KOPT-K1 (cell line): ENCODE measurements around the gene DDR2.

Experiments used
- H3K27ac ChIP-seq: fragments of 200-600 bp; sonication (generic); 2 replicates; pipeline ENCODE4 v1.5.1; 2016; ENCODE audit warnings: antibody characterized with exemption, mild to moderate bottlenecking, low read depth, low read length; ENCODE audit not compliant: poor library complexity, severe bottlenecking
- H3K36me3 ChIP-seq: fragments of 200-600 bp; sonication (generic); 2 replicates; pipeline ENCODE4 v1.5.1; 2017; ENCODE audit warnings: antibody characterized with exemption, mild to moderate bottlenecking, low read length, moderate library complexity; ENCODE audit not compliant: insufficient read depth
- H3K9me3 ChIP-seq: fragments of 200-600 bp; sonication (generic); 2 replicates; pipeline ENCODE4 v1.5.1; 2017; ENCODE audit warnings: antibody characterized with exemption, low read length, mild to moderate bottlenecking; ENCODE audit not compliant: insufficient read depth, poor library complexity, severe bottlenecking

The DDR2 gene

GRCh38 chr1:162691999-162692575, 59.8 kb downstream of the DDR2 start:
- Histone ChIP-seq H3K9me3 (no peaks in the 10 kb centered on the region), H3K27ac (no peak overlapping the region), H3K36me3 (no peaks in the 10 kb centered on the region)

- H3K9me3 ChIP-seq: no peaks in the 10 kb centered on the region
- no peak overlapping the region for H3K27ac ChIP-seq
- H3K36me3 ChIP-seq: no peaks in the 10 kb centered on the region
Measured at GRCh38 chr1:162694911-162695310, 62.6 kb downstream of the DDR2 start.

- no peak overlapping the region for H3K27ac ChIP-seq
Measured at GRCh38 chr1:162695687-162696086, 63.4 kb downstream of the DDR2 start.

GRCh38 chr1:162696286-162696862, 64.1 kb downstream of the DDR2 start:
- no peaks in the 10 kb centered on the region for H3K9me3 ChIP-seq
- H3K27ac ChIP-seq: no peak overlapping the region
- no peaks in the 10 kb centered on the region for H3K36me3 ChIP-seq

More at GRCh38 chr1:162695687-162696086, 63.4 kb downstream of the DDR2 start:
- Histone ChIP-seq H3K36me3 (no peaks in the 10 kb centered on the region), H3K9me3 (no peaks in the 10 kb centered on the region)

GRCh38 chr1:162697140-162697895, 65.1 kb downstream of the DDR2 start:
- no peaks in the 10 kb centered on the region for H3K36me3 ChIP-seq
- no peak overlapping the region for H3K27ac ChIP-seq

GRCh38 chr1:162699366-162699765, 67.1 kb downstream of the DDR2 start:
- no peaks in the 10 kb centered on the region for H3K36me3 ChIP-seq
- H3K9me3 ChIP-seq: no peaks in the 10 kb centered on the region
- H3K27ac ChIP-seq: no peak overlapping the region

More at GRCh38 chr1:162697140-162697895, 65.1 kb downstream of the DDR2 start:
- H3K9me3 ChIP-seq: no peaks in the 10 kb centered on the region

- Histone ChIP-seq H3K36me3 (no peaks in the 10 kb centered on the region), H3K9me3 (no peaks in the 10 kb centered on the region), H3K27ac (no peak overlapping the region)
Measured at GRCh38 chr1:162700131-162700530, 67.9 kb downstream of the DDR2 start.

GRCh38 chr1:162701286-162701685, 69.0 kb downstream of the DDR2 start:
- Histone ChIP-seq H3K27ac (no peak overlapping the region), H3K9me3 (no peaks in the 10 kb centered on the region)

GRCh38 chr1:162702628-162703027, 70.4 kb downstream of the DDR2 start:
- H3K36me3 ChIP-seq: no peaks in the 10 kb centered on the region
- H3K9me3 ChIP-seq: no peaks in the 10 kb centered on the region
- no peak overlapping the region for H3K27ac ChIP-seq

More at GRCh38 chr1:162701286-162701685, 69.0 kb downstream of the DDR2 start:
- no peaks in the 10 kb centered on the region for H3K36me3 ChIP-seq

- no peaks in the 10 kb centered on the region for H3K9me3 ChIP-seq
- H3K27ac ChIP-seq: no peak overlapping the region
- H3K36me3 ChIP-seq: no peaks in the 10 kb centered on the region
Measured at GRCh38 chr1:162703708-162704107, 71.4 kb downstream of the DDR2 start.

- Histone ChIP-seq H3K9me3 (no peaks in the 10 kb centered on the region), H3K36me3 (no peaks in the 10 kb centered on the region), H3K27ac (no peak overlapping the region)
Measured at GRCh38 chr1:162704673-162705424, 72.6 kb downstream of the DDR2 start.

GRCh38 chr1:162706003-162706402, 73.7 kb downstream of the DDR2 start:
- Histone ChIP-seq H3K9me3 (no peaks in the 10 kb centered on the region), H3K27ac (no peak overlapping the region), H3K36me3 (no peaks in the 10 kb centered on the region)

- no peak overlapping the region for H3K27ac ChIP-seq
- H3K9me3 ChIP-seq: no peaks in the 10 kb centered on the region
- H3K36me3 ChIP-seq: no peaks in the 10 kb centered on the region
Measured at GRCh38 chr1:162706606-162707005, 74.3 kb downstream of the DDR2 start.

GRCh38 chr1:162708286-162708685, 76.0 kb downstream of the DDR2 start:
- H3K9me3 ChIP-seq: no peaks in the 10 kb centered on the region
- no peak overlapping the region for H3K27ac ChIP-seq
- H3K36me3 ChIP-seq: no peaks in the 10 kb centered on the region
